HepG2 (cell line): Measurements from ENCODE around the gene DSCAML1. TPM values are rescaled to one million over a fixed set of nuclear protein-coding genes. Genes with fewer than 3 reads are reported as not detected.

ENCODE experiments used
- ATAC-seq: fragments of 200-7000 bp; cut with Tn5 transposase; 3 replicates; pipeline ENCODE4 v1.9.1; 2020; ENCODE audit warnings: mild to moderate bottlenecking, moderate library complexity
- BruUV-seq: library from RNA; stranded (reverse); fragments of 400-500 nt; replicated peaks from 2 replicates; lab custom pipeline; 2021; lab: Mats Ljungman, UMichigan
- CTCF ChIA-PET: fragments of 300-600 bp; formaldehyde crosslinking; extraction: SDS; loops from one replicate; lab custom pipeline; 2021; ENCODE audit warnings: low total read pairs, inconsistent platforms, low intra/inter-chr PET ratio; lab: Yijun Ruan, JAX
- POLR2A ChIA-PET: fragments of 350-600 bp; sonication (Branson Sonifier 250); formaldehyde crosslinking; loops from one replicate; lab custom pipeline; 2020; ENCODE audit warnings: antibody characterized with exemption, inconsistent platforms; lab: Yijun Ruan, JAX
- DNase-seq: peaks from one replicate; pipeline ENCODE4 v3.0.0-alpha.2; 2015; ENCODE audit warnings: low spot score
- FAIRE-seq: peaks from 3 replicates; lab custom pipeline; 2011; peaks lifted over from hg19 to GRCh38; lab: Jason Lieb, UNC
- H2AFZ ChIP-seq: one replicate; pipeline ENCODE4 v1.6.1; 2011; ENCODE audit warnings: low read length, inconsistent platforms
- H3K27ac ChIP-seq: fragments of 300-600 bp; 3 replicates; pipeline ENCODE4 v1.8.0; 2011; ENCODE audit warnings: mixed run types, mild to moderate bottlenecking, mixed read lengths, low read length, inconsistent platforms; ENCODE audit not compliant: insufficient read depth; ENCODE audit errors: extremely low read length
- H3K27me3 ChIP-seq, 2 experiments: fragments of 200-600 bp in 1 of 2; 2 replicates in 1 of 2; 3 replicates in 1 of 2; pipeline versions ENCODE4 v1.6.0 to v1.8.0; 2011; ENCODE audit warnings: low read length in 2 of 2, mild to moderate bottlenecking in 2 of 2, moderate library complexity in 2 of 2, inconsistent platforms in 1 of 2; ENCODE audit not compliant: insufficient read depth in 2 of 2, control insufficient read depth in 1 of 2
- H3K36me3 ChIP-seq, 2 experiments: fragments of 200-600 bp in 1 of 2; replicated peaks in 1 of 2; 2 replicates in 1 of 2; 3 replicates in 1 of 2; pipeline versions ENCODE4 v1.5.1 to v1.8.0; 2011; ENCODE audit warnings: low read length in 2 of 2, inconsistent platforms in 1 of 2; ENCODE audit not compliant: insufficient read depth in 2 of 2, control insufficient read depth in 1 of 2
- H3K4me1 ChIP-seq: 2 replicates; pipeline ENCODE4 v1.5.1; 2012; ENCODE audit warnings: low read length, inconsistent platforms; ENCODE audit not compliant: insufficient read depth
- H3K4me2 ChIP-seq: 2 replicates; pipeline ENCODE4 v1.6.0; 2011; ENCODE audit warnings: low read depth, low read length, inconsistent platforms
- H3K4me3 ChIP-seq, 3 experiments: fragments of 200-600 bp in 1 of 3; sonication (generic), shearing (Covaris generic) in 1 of 3; replicated peaks in 1 of 3; 2 replicates each; pipeline ENCODE4 v1.5.1; 2011 to 2016; ENCODE audit warnings: low read length in 3 of 3, inconsistent platforms in 2 of 3, low read depth in 2 of 3, mild to moderate bottlenecking in 2 of 3, control low read depth in 1 of 3, mixed read lengths in 1 of 3; ENCODE audit not compliant: insufficient read depth in 1 of 3
- H3K79me2 ChIP-seq: one replicate; pipeline ENCODE4 v1.6.1; 2011; ENCODE audit warnings: low read length, inconsistent platforms; ENCODE audit not compliant: insufficient read depth
- H3K9ac ChIP-seq: 2 replicates; pipeline ENCODE4 v1.6.0; 2011; ENCODE audit warnings: mild to moderate bottlenecking, low read depth, low read length, inconsistent platforms; ENCODE audit not compliant: insufficient read depth
- H3K9me3 ChIP-seq: 2 replicates; pipeline ENCODE4 v1.5.1; 2012; ENCODE audit warnings: mild to moderate bottlenecking, low read length
- H4K20me1 ChIP-seq: 2 replicates; pipeline ENCODE4 v1.6.0; 2011; ENCODE audit warnings: inconsistent platforms, mild to moderate bottlenecking, low read length, moderate library complexity; ENCODE audit not compliant: insufficient read depth
- ZNF136 ChIP-seq: sonication (generic); formaldehyde crosslinking; IDR thresholded peaks from 2 replicates; pipeline ENCODE4 v1.8.1; 2022; ENCODE audit warnings: low read depth, mild to moderate bottlenecking, moderate library complexity, missing genetic modification reagents
- WGBS: methylation state at CpG from one replicate; pipeline ENCODE4 v1.1.6; 2017; ENCODE audit warnings: low lambda C conversion rate; 5-methylcytosine and 5-hydroxymethylcytosine counted together
- in situ Hi-C: cut with HindIII; loops from 2 replicates; pipeline ENCODE4 v1.10.0; 2017; ENCODE audit warnings: low pct_unique_long_range_greater_than_20kb; ENCODE audit not compliant: extremely low pct_ligation_motif_present
- intact Hi-C: fragments of 100-400 bp; cut with micrococcal nuclease; formaldehyde crosslinking; loops from one replicate; pipeline ENCODE4 v1.10.0; 2022; ENCODE audit not compliant: unreplicated experiment
- polyA plus RNA-seq, 8 experiments: library from polyadenylated mRNA; depleted of rRNA in 3 of 8; stranded (reverse) in 7 of 8; unstranded in 1 of 8; fragments of >200 nt; fragmentation: Illumina TruSeq in 4 of 8; extraction: Trizol in 4 of 8; gene quantifications; 2 replicates each; pipeline versions ENCODE4 v1.2.1 to v1.2.3, GENCODE V29; 2011 to 2016; ENCODE audit warnings: low read depth in 4 of 8, missing spikeins in 1 of 8, mixed read lengths in 1 of 8; ENCODE audit not compliant: insufficient read depth in 1 of 8
- total RNA-seq, 5 experiments: library from RNA; depleted of rRNA; stranded (reverse); fragments of >200 nt; fragmentation: Illumina TruSeq; extraction: Trizol; gene quantifications; 2 replicates each; pipeline ENCODE4 v1.2.3, GENCODE V29; 2016; ENCODE audit warnings: low read depth in 1 of 5
- TF ChIP-seq, protein P1 (sequence below): sonication (generic); formaldehyde crosslinking; IDR thresholded peaks from 2 replicates; pipeline ENCODE4 v1.4.0; 2020; ENCODE audit warnings: missing genetic modification reagents
- TF ChIP-seq, protein P2 (sequence below): sonication (generic); formaldehyde crosslinking; IDR thresholded peaks from 2 replicates; pipeline ENCODE4 v1.5.0; 2020; ENCODE audit warnings: mild to moderate bottlenecking, missing genetic modification reagents, moderate library complexity

DSCAML1 gene
- total and polyA plus RNA-seq, 2 of the 13 experiments (the other 11 are each of a cell fraction or from before 2014, with no cell fraction given): 0.29 to 0.40 TPM

DNA sequence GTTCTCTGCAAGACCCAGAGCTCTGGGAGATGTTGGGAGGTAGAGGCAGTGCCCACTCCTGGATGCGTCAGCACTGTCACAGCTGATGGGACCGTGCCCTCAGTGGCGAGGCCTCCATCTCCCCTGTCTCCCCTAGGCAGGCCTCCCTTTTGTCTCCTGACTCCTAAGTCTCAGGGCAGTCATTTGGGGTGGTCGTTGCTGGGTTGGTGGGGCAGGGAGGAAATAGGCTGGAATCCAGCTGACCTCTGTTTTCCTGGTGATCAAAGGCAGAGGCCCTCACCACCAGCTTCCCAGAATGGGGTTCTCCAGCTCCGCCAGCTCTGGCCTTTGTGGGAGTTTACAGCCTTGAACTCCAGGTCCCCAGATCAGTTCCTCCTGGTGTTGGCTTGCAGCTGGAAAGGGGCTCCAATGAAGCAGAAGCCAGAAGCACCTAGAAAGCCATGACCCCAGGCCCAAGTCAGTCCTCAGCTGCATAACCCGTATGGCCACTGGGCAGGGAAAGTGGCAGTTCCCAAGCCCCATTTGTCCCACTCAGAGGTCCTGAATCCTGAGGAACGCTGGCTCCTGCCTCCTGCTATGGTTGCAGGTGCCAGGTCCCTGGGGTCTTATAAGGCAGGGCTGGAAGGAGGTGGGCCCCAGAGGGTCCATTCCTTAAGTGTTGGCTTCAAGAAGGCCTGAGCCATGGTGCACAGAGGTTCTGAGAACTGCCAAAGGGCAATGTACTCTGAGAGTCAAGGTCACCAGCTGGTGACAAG, 34.8 kb upstream of the DSCAML1 start:
- POLR2A ChIA-PET: no interaction called here
- Histone ChIP-seq H3K27me3 (peaks cover 8 to 36% of the 10 kb centered on the region in 2 experiments; a peak in 4 of 5 replicates), H3K4me1 (peaks cover 60% of the 10 kb centered on the region), H3K79me2 (no peaks in the 10 kb centered on the region), H2AFZ (no peak overlapping the region), H3K9me3 (no peaks in the 10 kb centered on the region), H3K4me2 (no peak overlapping the region), H3K36me3 (no peaks in the 10 kb centered on the region), H4K20me1 (no peaks in the 10 kb centered on the region), H3K27ac (no peak overlapping the region), H3K9ac (no peak overlapping the region), H3K4me3 (no peak overlapping the region)
- CTCF ChIA-PET: no interaction called here
- ATAC-seq (no peak), DNase-seq (no peak), FAIRE-seq (no peak)
- in situ Hi-C loops: loop anchor here (10.0 kb wide), 1 partner anchor 223 kb away; no protein-coding TSS in a partner anchor
- TF ChIP-seq, protein P1, sequence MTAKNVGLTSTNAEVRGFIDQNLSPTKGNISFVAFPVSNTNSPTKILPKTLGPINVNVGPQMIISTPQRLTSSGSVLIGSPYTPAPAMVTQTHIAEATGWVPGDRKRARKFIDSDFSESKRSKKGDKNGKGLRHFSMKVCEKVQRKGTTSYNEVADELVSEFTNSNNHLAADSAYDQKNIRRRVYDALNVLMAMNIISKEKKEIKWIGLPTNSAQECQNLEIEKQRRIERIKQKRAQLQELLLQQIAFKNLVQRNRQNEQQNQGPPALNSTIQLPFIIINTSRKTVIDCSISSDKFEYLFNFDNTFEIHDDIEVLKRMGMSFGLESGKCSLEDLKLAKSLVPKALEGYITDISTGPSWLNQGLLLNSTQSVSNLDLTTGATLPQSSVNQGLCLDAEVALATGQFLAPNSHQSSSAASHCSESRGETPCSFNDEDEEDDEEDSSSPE (CRISPR knock-in tag): no peak
- TF ChIP-seq, protein P2, sequence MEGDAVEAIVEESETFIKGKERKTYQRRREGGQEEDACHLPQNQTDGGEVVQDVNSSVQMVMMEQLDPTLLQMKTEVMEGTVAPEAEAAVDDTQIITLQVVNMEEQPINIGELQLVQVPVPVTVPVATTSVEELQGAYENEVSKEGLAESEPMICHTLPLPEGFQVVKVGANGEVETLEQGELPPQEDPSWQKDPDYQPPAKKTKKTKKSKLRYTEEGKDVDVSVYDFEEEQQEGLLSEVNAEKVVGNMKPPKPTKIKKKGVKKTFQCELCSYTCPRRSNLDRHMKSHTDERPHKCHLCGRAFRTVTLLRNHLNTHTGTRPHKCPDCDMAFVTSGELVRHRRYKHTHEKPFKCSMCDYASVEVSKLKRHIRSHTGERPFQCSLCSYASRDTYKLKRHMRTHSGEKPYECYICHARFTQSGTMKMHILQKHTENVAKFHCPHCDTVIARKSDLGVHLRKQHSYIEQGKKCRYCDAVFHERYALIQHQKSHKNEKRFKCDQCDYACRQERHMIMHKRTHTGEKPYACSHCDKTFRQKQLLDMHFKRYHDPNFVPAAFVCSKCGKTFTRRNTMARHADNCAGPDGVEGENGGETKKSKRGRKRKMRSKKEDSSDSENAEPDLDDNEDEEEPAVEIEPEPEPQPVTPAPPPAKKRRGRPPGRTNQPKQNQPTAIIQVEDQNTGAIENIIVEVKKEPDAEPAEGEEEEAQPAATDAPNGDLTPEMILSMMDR: no peak
- no peak for TF ChIP-seq ZNF136 (CRISPR knock-in tag)
- intact Hi-C loops: no loop called here
- BruUV-seq: no TSS peak
- 0% methylated on average over 2 of the region's 7 CpGs for WGBS
